NCI-H128 (cell line): ENCODE measurements around the gene DCD.

ENCODE experiments used
- DNase-seq: peaks from one replicate; lab custom pipeline; 2025; ENCODE audit not compliant: unreplicated experiment; lab: John Stamatoyannopoulos, UW

Gene DCD

GRCh38 chr12:54608769-54609168, 39.4 kb downstream of the DCD start:
- DNase-seq, result no peak

GRCh38 chr12:54608156-54608555, 40.0 kb downstream of the DCD start:
- DNase-seq, result no peak

- DNase-seq, result no peak
These were observed 41.6 kb downstream of the DCD start for GRCh38 chr12:54606556-54606955.

GRCh38 chr12:54605138-54605970, 42.8 kb downstream of the DCD start:
- no peak for DNase-seq

GRCh38 chr12:54604436-54604835, 43.7 kb downstream of the DCD start:
- no peak for DNase-seq

- no peak for DNase-seq
These were observed 44.3 kb downstream of the DCD start for GRCh38 chr12:54603872-54604271.

- DNase-seq, result no peak
These were observed 44.9 kb downstream of the DCD start for GRCh38 chr12:54603173-54603814.

GRCh38 chr12:54602661-54603060, 45.5 kb downstream of the DCD start:
- no peak for DNase-seq

GRCh38 chr12:54601841-54602240, 46.3 kb downstream of the DCD start:
- no peak for DNase-seq

GRCh38 chr12:54598970-54599369, 49.2 kb downstream of the DCD start:
- no peak for DNase-seq

- DNase-seq, result no peak
These were observed 51.6 kb downstream of the DCD start for GRCh38 chr12:54596526-54596946.

GRCh38 chr12:54595471-54595870, 52.7 kb downstream of the DCD start:
- no peak for DNase-seq
